Measurements from ENCODE around the gene CNOT1. TPM values are rescaled to one million over a fixed set of nuclear protein-coding genes. Genes with fewer than 3 reads are reported as not detected.

CNOT1 gene
- polyA plus RNA-seq, 1 donor (not counting 4 experiments of a cell fraction or from before 2014, with no cell fraction given), result 163 TPM

GRCh38 chr16:58499615-58500351 is 129.8 kb downstream of the CNOT1 start, which contains the start of gene NDRG4:
NDRG4 (plus strand) TSS chr16:58500143; CDS start chr16:58500249, 106 bp downstream.
- no peak within 1 kb of the TSS for H3K9ac ChIP-seq (ENCODE audit: control insufficient read depth, extremely low read depth, insufficient read depth, low read length)
- H2AFZ ChIP-seq (ENCODE audit: control insufficient read depth, low read length), result no peak within 1 kb of the TSS
- peak; percentile 20 for FAIRE-seq
- no peak for TF ChIP-seq CTCF (optimal IDR thresholded peaks at IDR 0.05 in 1 of 3, IDR thresholded peaks at IDR 0.05 in 1 of 3, conservative IDR thresholded peaks at IDR 0.05 in 1 of 3; ENCODE audit: extremely low read depth in 1 of 3, insufficient read depth in 2 of 3, low read length in 3 of 3)
- TF ChIP-seq EZH2 (IDR thresholded peaks at IDR 0.05; ENCODE audit: low read length), result no peak
- peak within 1 kb of the TSS; percentile 49 for H3K4me2 ChIP-seq (ENCODE audit: control insufficient read depth, extremely low read depth, insufficient read depth, low read depth, low read length)
- no peak within 1 kb of the TSS for H3K27ac ChIP-seq (ENCODE audit: control insufficient read depth, insufficient read depth, low read length)
- no peak within 1 kb of the TSS for H3K4me3 ChIP-seq (ENCODE audit: control insufficient read depth in 2 of 3, extremely low read depth in 1 of 3, insufficient read depth in 2 of 3, low read depth in 1 of 3, low read length in 3 of 3)
- H3K79me2 ChIP-seq (ENCODE audit: control insufficient read depth, insufficient read depth, low read length), result no peaks in the 10 kb centered on the region
- no peak for DNase-seq (ENCODE audit: low read depth, low spot score)
- dilution Hi-C loops (cut with MboI; ENCODE audit: extremely low pct_ligation_motif_present, low sequenced_read_pairs), result no loop called here
- H3K4me1 ChIP-seq (ENCODE audit: control insufficient read depth, extremely low read depth, insufficient read depth, low read length), result peaks cover 3% of the 10 kb centered on the region
- peaks cover 26% of the 10 kb centered on the region for H3K27me3 ChIP-seq (ENCODE audit: control insufficient read depth, extremely low read depth, insufficient read depth, low read length)
- no peaks in the 10 kb centered on the region for H3K9me3 ChIP-seq (ENCODE audit: control insufficient read depth, low read depth, low read length)
- H4K20me1 ChIP-seq (ENCODE audit: control insufficient read depth, extremely low read depth, insufficient read depth, low read length), result no peaks in the 10 kb centered on the region
- no peaks in the 10 kb centered on the region for H3K36me3 ChIP-seq (ENCODE audit: control insufficient read depth in 2 of 2, extremely low read depth in 1 of 2, insufficient read depth in 2 of 2, low read length in 2 of 2)
- no peaks in the 10 kb centered on the region for H3K9me1 ChIP-seq (ENCODE audit: control insufficient read depth, extremely low read depth, insufficient read depth, low read length)

- H3K4me2 ChIP-seq (ENCODE audit: control insufficient read depth, extremely low read depth, insufficient read depth, low read depth, low read length), result no peak overlapping the region
- H3K4me1 ChIP-seq (ENCODE audit: control insufficient read depth, extremely low read depth, insufficient read depth, low read length), result peaks cover 3% of the 10 kb centered on the region
- DNase-seq (ENCODE audit: low read depth, low spot score), result no peak
- TF ChIP-seq CTCF (optimal IDR thresholded peaks at IDR 0.05 in 1 of 3, IDR thresholded peaks at IDR 0.05 in 1 of 3, conservative IDR thresholded peaks at IDR 0.05 in 1 of 3; ENCODE audit: extremely low read depth in 1 of 3, insufficient read depth in 2 of 3, low read length in 3 of 3), result no peak
- TF ChIP-seq EZH2 (IDR thresholded peaks at IDR 0.05; ENCODE audit: low read length), result no peak
- FAIRE-seq, result no peak
- H3K27ac ChIP-seq (ENCODE audit: control insufficient read depth, insufficient read depth, low read length), result no peak overlapping the region
- no peaks in the 10 kb centered on the region for H3K9me3 ChIP-seq (ENCODE audit: control insufficient read depth, low read depth, low read length)
- no peaks in the 10 kb centered on the region for H3K79me2 ChIP-seq (ENCODE audit: control insufficient read depth, insufficient read depth, low read length)
- H3K9ac ChIP-seq (ENCODE audit: control insufficient read depth, extremely low read depth, insufficient read depth, low read length), result no peak overlapping the region
- dilution Hi-C loops (cut with MboI; ENCODE audit: extremely low pct_ligation_motif_present, low sequenced_read_pairs), result no loop called here
- no peaks in the 10 kb centered on the region for H3K9me1 ChIP-seq (ENCODE audit: control insufficient read depth, extremely low read depth, insufficient read depth, low read length)
- H3K27me3 ChIP-seq (ENCODE audit: control insufficient read depth, extremely low read depth, insufficient read depth, low read length), result peaks cover 26% of the 10 kb centered on the region
- no peak overlapping the region for H3K4me3 ChIP-seq (ENCODE audit: control insufficient read depth in 2 of 3, extremely low read depth in 1 of 3, insufficient read depth in 2 of 3, low read depth in 1 of 3, low read length in 3 of 3)
- no peaks in the 10 kb centered on the region for H3K36me3 ChIP-seq (ENCODE audit: control insufficient read depth in 2 of 2, extremely low read depth in 1 of 2, insufficient read depth in 2 of 2, low read length in 2 of 2)
- no peak overlapping the region for H2AFZ ChIP-seq (ENCODE audit: control insufficient read depth, low read length)
- no peaks in the 10 kb centered on the region for H4K20me1 ChIP-seq (ENCODE audit: control insufficient read depth, extremely low read depth, insufficient read depth, low read length)
These were observed 130.5 kb downstream of the CNOT1 start for GRCh38 chr16:58499092-58499511.

All from keratinocyte (primary cell).